T-cell (primary cell): ENCODE results near the gene IRS4. TPM values are rescaled to one million over a fixed set of nuclear protein-coding genes. Genes with fewer than 3 reads are reported as not detected.

Experiments used
- ATAC-seq, 4 experiments: fragments of 200-7000 bp in 3 of 4; fragments of 150-1000 bp in 1 of 4; cut with Tn5 transposase; replicated peaks in 1 of 4; 1 replicate in 3 of 4; 2 replicates in 1 of 4; pipeline ENCODE4 v1.10.0; 2021; ENCODE audit warnings: moderate library complexity in 3 of 4, mild to moderate bottlenecking in 2 of 4, moderate number of reproducible peaks in 1 of 4
- CTCF ChIA-PET, 2 donors: fragments of 300-600 bp; sonication (Branson Sonifier 250); formaldehyde crosslinking; loops; one replicate each; lab custom pipeline; 2022; ENCODE audit warnings: antibody characterized with exemption in 2 of 2; lab: Charles Lee
- POLR2A ChIA-PET, 2 donors: fragments of 300-600 bp; sonication (Branson Sonifier 250); formaldehyde crosslinking; loops; one replicate each; lab custom pipeline; 2022; ENCODE audit warnings: antibody characterized with exemption in 2 of 2; lab: Charles Lee
- DNase-seq, 35 experiments: peaks; one replicate each; pipeline versions ENCODE4 v3.0.0 to v3.0.0-alpha.2; 2013 to 2023
- H3K27ac ChIP-seq: one replicate; pipeline ENCODE4 v1.5.1; 2013; ENCODE audit warnings: low read length
- H3K27me3 ChIP-seq, 2 experiments: replicated peaks in 1 of 2; 1 replicate in 1 of 2; 2 replicates in 1 of 2; pipeline versions ENCODE4 v1.6.1 to v1.7.0; 2013; ENCODE audit warnings: low read length in 1 of 2, mixed read lengths in 1 of 2; ENCODE audit not compliant: control insufficient read depth in 2 of 2, insufficient read depth in 2 of 2; ENCODE audit errors: extremely low read depth in 1 of 2
- H3K36me3 ChIP-seq, 2 donors: 1 replicate in 1 of 2; 2 replicates in 1 of 2; pipeline versions ENCODE4 v1.6.1 to v1.7.0; 2013; ENCODE audit warnings: low read length in 1 of 2; ENCODE audit not compliant: control insufficient read depth in 2 of 2, insufficient read depth in 1 of 2; ENCODE audit errors: extremely low read depth in 1 of 2
- H3K4me1 ChIP-seq, 2 experiments: 1 replicate in 1 of 2; 2 replicates in 1 of 2; pipeline versions ENCODE4 v1.6.1 to v1.7.0; 2013; ENCODE audit warnings: low read length in 2 of 2, mixed read lengths in 1 of 2; ENCODE audit not compliant: insufficient read depth in 2 of 2, control insufficient read depth in 1 of 2; ENCODE audit errors: extremely low read depth in 1 of 2
- H3K4me3 ChIP-seq, 2 donors: 1 replicate in 1 of 2; 2 replicates in 1 of 2; pipeline versions ENCODE4 v1.5.1 to v1.7.0; 2013; ENCODE audit warnings: mild to moderate bottlenecking in 2 of 2, low read length in 1 of 2, moderate library complexity in 1 of 2; ENCODE audit not compliant: control insufficient read depth in 1 of 2; ENCODE audit errors: extremely low read depth in 1 of 2
- H3K9me3 ChIP-seq: 2 replicates; pipeline ENCODE4 v1.7.0; 2013
- H3K27ac Mint-ChIP-seq, 2 donors: one replicate each; pipeline ENCODE4 v1.8.0; 2020 to 2021; ENCODE audit warnings: mild to moderate bottlenecking in 2 of 2, mixed read lengths in 2 of 2
- H3K27me3 Mint-ChIP-seq, 2 donors: one replicate each; pipeline ENCODE4 v1.8.0; 2021 to 2022; ENCODE audit warnings: mixed read lengths in 2 of 2
- H3K36me3 Mint-ChIP-seq: one replicate; pipeline ENCODE4 v1.8.0; 2021; ENCODE audit warnings: mixed read lengths
- H3K4me1 Mint-ChIP-seq, 3 donors: one replicate each; pipeline ENCODE4 v1.8.0; 2020 to 2022; ENCODE audit warnings: mixed read lengths in 3 of 3, mild to moderate bottlenecking in 1 of 3
- H3K4me3 Mint-ChIP-seq, 3 donors: one replicate each; pipeline ENCODE4 v1.8.0; 2020 to 2022; ENCODE audit warnings: mild to moderate bottlenecking in 3 of 3, mixed read lengths in 3 of 3, moderate library complexity in 3 of 3
- H3K9me3 Mint-ChIP-seq, 3 donors: one replicate each; pipeline ENCODE4 v1.8.0; 2020 to 2022; ENCODE audit warnings: mixed read lengths in 3 of 3
- WGBS: methylation state at CpG from one replicate; pipeline ENCODE4 v1.1.5; 2013; ENCODE audit warnings: missing lambda C conversion rate; ENCODE audit not compliant: insufficient coverage; 5-methylcytosine and 5-hydroxymethylcytosine counted together
- total RNA-seq, 35 experiments: library from RNA in 6 of 35; stranded (reverse) in 6 of 35; fragments of 120-200 nt in 1 of 35; gene quantifications; one replicate each; pipeline versions ENCODE4 v1.2.1 to v1.2.4 and lab custom pipeline; 2013 to 2026

Gene IRS4
- total RNA-seq, 5 donors from 2014 or later (not counting 1 experiment from before 2014, with no cell fraction given), result not detected

DNA sequence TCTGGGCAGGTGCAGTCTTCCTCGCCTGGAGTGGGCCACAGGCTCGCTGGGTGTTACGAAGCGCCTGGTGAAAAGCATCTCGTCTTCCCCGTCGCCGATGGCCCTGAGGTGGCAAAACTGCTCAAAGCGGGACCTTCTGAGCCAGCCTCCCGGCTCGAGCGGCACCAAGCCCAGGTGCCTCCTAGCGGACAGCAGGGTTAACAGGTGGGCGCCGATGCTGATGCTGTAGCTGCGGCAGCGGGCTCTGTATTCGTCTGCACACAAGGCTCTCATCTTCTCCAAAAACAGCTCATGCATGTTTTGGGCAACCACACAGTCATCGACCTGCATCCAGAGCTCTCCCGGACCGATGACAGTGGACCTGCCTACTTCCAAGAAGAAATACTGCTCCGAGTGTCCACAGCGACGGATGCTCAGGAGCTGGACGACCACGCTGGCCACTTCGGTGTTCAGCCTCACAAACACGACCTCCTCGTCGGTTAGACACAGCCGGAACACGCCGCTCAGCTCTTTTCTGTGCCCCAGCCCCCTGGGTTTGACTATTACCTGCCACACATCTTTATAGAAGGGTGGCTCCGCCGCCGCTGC is 1.2 kb downstream of the IRS4 start:
- 19% methylated on average over 35 of the region's 36 CpGs for WGBS
- Histone ChIP-seq H3K27me3 (peaks cover 15 to 29% of the 10 kb centered on the region in 2 experiments), H3K4me1 (peaks cover 0 to 5% of the 10 kb centered on the region in 2 experiments), H3K9me3 (no peaks in the 10 kb centered on the region), H3K27ac (no peak overlapping the region), H3K36me3 (no peaks in the 10 kb centered on the region), H3K4me3 (no peak overlapping the region)
- Mint-ChIP-seq H3K27me3 (peaks cover 29 to 63% of the 10 kb centered on the region in 2 donors), H3K27ac (no peak overlapping the region), H3K4me1 (peaks cover 0 to 5% (median 0%) of the 10 kb centered on the region in 3 donors), H3K36me3 (no peaks in the 10 kb centered on the region), H3K4me3 (no peak overlapping the region), H3K9me3 (no peaks in the 10 kb centered on the region)
- ChIA-PET CTCF (no interaction called here), POLR2A (no interaction called here)
- no peak for ATAC-seq
- no peak for DNase-seq

DNA sequence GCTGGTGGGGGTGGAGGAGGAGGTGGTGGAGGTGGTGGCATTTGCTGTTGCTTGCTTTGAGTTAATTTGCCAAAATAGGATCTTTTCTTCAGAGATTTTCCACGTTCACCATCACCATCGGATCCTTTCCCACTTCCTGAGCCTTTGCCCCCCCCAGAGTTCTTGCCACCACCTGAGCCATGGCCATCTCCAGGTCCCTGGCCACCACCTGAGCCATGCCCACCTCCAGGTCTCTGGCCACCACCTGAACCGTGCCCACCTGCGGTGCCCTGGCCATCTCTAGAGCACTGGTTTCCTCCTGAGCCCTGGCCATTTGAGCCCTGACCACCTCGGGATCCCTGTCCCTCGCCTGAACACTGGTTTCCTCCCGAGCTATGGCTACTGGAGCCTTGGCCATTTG is 1.9 kb downstream of the IRS4 start:
- H3K36me3 ChIP-seq, result no peaks in the 10 kb centered on the region
- ChIA-PET POLR2A (interaction anchor here in 1 of 2 donors (0.6 kb wide), 1 partner anchor 1117 kb away, joined by 3 read pairs; no protein-coding TSS in a partner anchor), CTCF (no interaction called here)
- Mint-ChIP-seq H3K27ac (no peak overlapping the region), H3K4me1 (peaks cover 0 to 5% (median 0%) of the 10 kb centered on the region in 3 donors), H3K4me3 (no peak overlapping the region), H3K36me3 (no peaks in the 10 kb centered on the region), H3K27me3 (peaks cover 29 to 61% of the 10 kb centered on the region in 2 donors), H3K9me3 (no peaks in the 10 kb centered on the region)
- no peak for ATAC-seq
- no peak overlapping the region for H3K4me3 ChIP-seq
- peaks cover 15 to 29% of the 10 kb centered on the region in 2 experiments for H3K27me3 ChIP-seq
- 41% methylated on average over 5 of the region's 7 CpGs for WGBS
- peaks cover 0 to 5% of the 10 kb centered on the region in 2 experiments for H3K4me1 ChIP-seq
- DNase-seq, result no peak
- no peaks in the 10 kb centered on the region for H3K9me3 ChIP-seq
- no peak overlapping the region for H3K27ac ChIP-seq

DNA sequence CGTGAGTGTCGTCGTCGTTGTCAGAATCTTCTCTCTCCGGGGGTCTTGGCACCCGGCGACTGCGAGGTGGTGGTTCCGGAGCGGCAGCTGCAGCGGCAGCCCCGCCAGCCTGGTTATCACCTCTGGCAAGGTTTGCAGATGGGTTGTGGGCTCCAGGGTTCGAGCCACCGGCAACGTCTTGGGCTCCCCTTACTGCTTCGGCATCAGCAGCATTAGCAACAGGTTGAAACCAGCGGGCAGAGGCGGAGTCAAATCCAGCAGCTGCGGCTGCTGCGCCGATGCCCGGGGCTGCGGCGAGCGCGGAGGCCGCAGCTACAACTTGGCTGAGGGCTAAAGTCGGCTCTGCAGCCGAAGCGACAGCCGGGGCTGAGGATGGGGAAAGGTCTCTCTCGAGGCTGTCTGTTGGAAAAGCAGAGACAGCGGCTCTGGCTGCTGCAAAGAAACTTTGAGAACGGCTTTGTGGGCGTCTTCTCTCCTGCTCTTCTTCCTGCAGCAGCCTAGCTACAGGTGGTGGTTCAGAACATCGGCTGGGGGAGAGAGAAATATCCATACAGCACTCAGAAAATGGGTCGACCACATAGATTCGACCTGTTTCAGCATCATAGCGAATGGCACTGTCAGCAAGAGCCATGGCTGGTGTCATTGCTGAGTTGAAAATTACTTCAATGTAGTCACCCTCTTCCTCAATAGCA is 3.6 kb downstream of the IRS4 start:
- CTCF ChIA-PET, result no interaction called here
- H3K4me1 ChIP-seq, result peaks cover 0 to 5% of the 10 kb centered on the region in 2 experiments
- H3K36me3 ChIP-seq, result no peaks in the 10 kb centered on the region
- POLR2A ChIA-PET, result no interaction called here
- no peaks in the 10 kb centered on the region for H3K36me3 Mint-ChIP-seq
- H3K27ac ChIP-seq, result no peak overlapping the region
- no peaks in the 10 kb centered on the region for H3K9me3 ChIP-seq
- H3K27me3 Mint-ChIP-seq, result peaks cover 29 to 65% of the 10 kb centered on the region in 2 donors
- ATAC-seq, result no peak
- H3K4me3 ChIP-seq, result no peak overlapping the region
- H3K4me3 Mint-ChIP-seq, result no peak overlapping the region
- 7% methylated on average over 26 of the region's 39 CpGs for WGBS
- H3K27me3 ChIP-seq, result peaks cover 13 to 29% of the 10 kb centered on the region in 2 experiments
- no peak overlapping the region for H3K27ac Mint-ChIP-seq
- peaks cover 0 to 5% (median 0%) of the 10 kb centered on the region in 3 donors for H3K4me1 Mint-ChIP-seq
- DNase-seq, result no peak
- no peaks in the 10 kb centered on the region for H3K9me3 Mint-ChIP-seq

DNA sequence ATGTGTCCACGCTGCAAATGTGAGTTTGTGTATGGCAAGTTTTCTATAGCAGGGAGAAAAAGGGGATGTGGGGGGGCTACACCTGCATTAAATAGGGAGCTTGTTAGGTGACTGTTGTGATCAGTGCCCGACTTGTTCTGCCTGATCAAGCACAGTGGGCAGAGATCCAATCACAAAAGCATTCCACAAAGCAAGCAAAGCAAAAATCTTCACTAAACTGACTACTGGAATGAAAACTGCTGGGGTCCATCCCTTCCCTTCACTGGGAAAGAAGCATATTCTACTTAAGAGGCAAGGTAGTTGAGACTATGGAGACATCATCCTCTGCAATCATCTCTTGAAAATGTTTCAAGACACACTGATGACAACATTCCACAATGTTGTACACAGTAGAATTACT is 5.2 kb downstream of the IRS4 start:
- DNase-seq (no peak), ATAC-seq (no peak)
- peaks cover 13 to 19% of the 10 kb centered on the region in 2 experiments for H3K27me3 ChIP-seq
- POLR2A ChIA-PET, result no interaction called here
- peaks cover 29 to 58% of the 10 kb centered on the region in 2 donors for H3K27me3 Mint-ChIP-seq
- no CpG with 5 or more reads among the region's 2 CpGs for WGBS
- no peak overlapping the region for H3K4me3 ChIP-seq
- H3K27ac ChIP-seq, result no peak overlapping the region
- H3K27ac Mint-ChIP-seq, result no peak overlapping the region
- no peaks in the 10 kb centered on the region for H3K4me1 Mint-ChIP-seq
- H3K9me3 Mint-ChIP-seq, result no peaks in the 10 kb centered on the region
- CTCF ChIA-PET, result no interaction called here
- H3K4me3 Mint-ChIP-seq, result no peak overlapping the region
- no peaks in the 10 kb centered on the region for H3K9me3 ChIP-seq
- no peaks in the 10 kb centered on the region for H3K4me1 ChIP-seq
- no peaks in the 10 kb centered on the region for H3K36me3 ChIP-seq
- H3K36me3 Mint-ChIP-seq, result no peaks in the 10 kb centered on the region

DNA sequence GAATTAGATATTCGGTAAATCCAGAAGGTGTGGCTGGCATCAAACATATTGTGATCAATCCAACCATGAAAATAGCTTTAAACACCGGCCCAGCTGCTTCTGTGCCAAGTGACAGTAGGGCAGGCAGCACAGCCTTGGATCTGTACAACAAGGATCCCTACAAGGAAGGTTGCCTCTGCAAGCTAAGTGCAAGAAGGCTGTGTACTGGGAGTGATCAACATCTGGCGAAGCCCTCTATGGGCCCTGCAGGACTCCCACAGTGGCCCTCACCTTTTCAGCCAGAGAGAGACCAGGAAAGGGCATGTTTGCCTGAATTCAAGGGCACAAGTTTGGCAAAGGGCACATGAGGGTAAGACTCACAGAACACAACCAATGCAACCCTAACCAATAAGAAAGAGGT is 9.6 kb downstream of the IRS4 start:
- H3K4me3 ChIP-seq, result no peak overlapping the region
- H3K27ac ChIP-seq, result no peak overlapping the region
- no CpG with 5 or more reads among the region's 3 CpGs for WGBS
- H3K4me1 Mint-ChIP-seq, result no peaks in the 10 kb centered on the region
- H3K36me3 Mint-ChIP-seq, result no peaks in the 10 kb centered on the region
- H3K4me1 ChIP-seq, result no peaks in the 10 kb centered on the region
- H3K27me3 Mint-ChIP-seq, result peaks cover 3 to 25% of the 10 kb centered on the region in 2 donors
- no peak overlapping the region for H3K27ac Mint-ChIP-seq
- no peaks in the 10 kb centered on the region for H3K9me3 Mint-ChIP-seq
- no peaks in the 10 kb centered on the region for H3K36me3 ChIP-seq
- ChIA-PET CTCF (no interaction called here), POLR2A (no interaction called here)
- H3K9me3 ChIP-seq, result no peaks in the 10 kb centered on the region
- H3K27me3 ChIP-seq, result peaks cover 0 to 7% of the 10 kb centered on the region in 2 experiments
- ATAC-seq, result no peak
- H3K4me3 Mint-ChIP-seq, result no peak overlapping the region
- DNase-seq, result no peak

DNA sequence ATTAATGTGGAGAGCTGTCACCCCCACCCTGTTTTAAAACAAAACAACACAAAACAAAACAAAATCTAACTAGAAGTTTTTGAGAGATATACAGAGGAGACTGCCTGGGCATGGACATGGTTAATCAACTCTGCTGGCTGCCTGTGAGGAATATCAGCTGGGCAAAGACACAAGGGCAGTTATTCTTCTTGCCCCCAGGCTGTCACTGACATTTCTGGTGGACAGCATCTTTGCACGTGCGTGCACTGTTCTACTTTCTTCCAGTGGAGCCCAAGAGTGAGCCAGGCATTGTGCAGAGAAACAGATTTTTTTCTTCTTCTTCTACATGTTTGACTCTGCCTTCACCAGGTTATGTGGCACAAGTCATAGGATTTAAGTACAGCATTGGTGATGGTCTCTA is 13.8 kb downstream of the IRS4 start:
- ChIA-PET CTCF (no interaction called here), POLR2A (no interaction called here)
- DNase-seq, result no peak
- H3K4me1 Mint-ChIP-seq, result no peaks in the 10 kb centered on the region
- no peak overlapping the region for H3K27ac Mint-ChIP-seq
- no CpG with 5 or more reads among the region's 2 CpGs for WGBS
- ATAC-seq, result no peak
- no peaks in the 10 kb centered on the region for H3K36me3 Mint-ChIP-seq
- H3K9me3 ChIP-seq, result no peaks in the 10 kb centered on the region
- H3K27ac ChIP-seq, result no peak overlapping the region
- peaks cover 0 to 2% of the 10 kb centered on the region in 2 experiments for H3K27me3 ChIP-seq
- H3K36me3 ChIP-seq, result no peaks in the 10 kb centered on the region
- H3K4me1 ChIP-seq, result no peaks in the 10 kb centered on the region
- no peaks in the 10 kb centered on the region for H3K9me3 Mint-ChIP-seq
- H3K27me3 Mint-ChIP-seq, result peaks cover 0 to 4% of the 10 kb centered on the region in 2 donors
- no peak overlapping the region for H3K4me3 Mint-ChIP-seq
- no peak overlapping the region for H3K4me3 ChIP-seq
